ACHN (cell line): ENCODE results near the gene SNX2.

Source experiments
- DNase-seq: peaks from one replicate; pipeline ENCODE4 v3.0.0-alpha.2; 2015
- in situ Hi-C: cut with HindIII; loops from 2 replicates; pipeline ENCODE4 v1.10.0; 2017; ENCODE audit warnings: low sequenced_read_pairs, low pct_ligation_motif_present, low pct_unique_long_range_greater_than_20kb

Gene SNX2

DNA sequence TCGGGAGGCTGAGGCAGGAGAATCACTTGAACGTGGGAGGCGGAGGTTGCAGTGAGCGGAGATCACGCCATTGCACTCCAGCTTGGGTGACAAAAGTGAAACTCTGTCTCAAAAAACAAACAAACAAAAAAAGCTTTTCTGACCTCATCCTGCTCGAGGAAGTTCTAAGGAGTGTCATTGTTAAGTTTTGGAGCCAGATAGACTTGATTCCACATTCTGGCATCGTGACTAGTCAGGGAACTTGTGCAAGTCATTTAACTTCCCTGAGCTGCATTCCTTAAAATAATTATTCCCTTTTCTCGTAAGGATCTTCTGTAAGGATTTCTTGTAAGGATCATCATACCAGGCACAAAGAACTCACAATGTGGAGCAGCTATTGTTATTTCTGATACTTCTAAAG is 96.8 kb downstream of the SNX2 start:
- DNase-seq, result no peak
- in situ Hi-C loops, result no loop called here

GRCh38 chr5:122874179-122874875 is 99.4 kb downstream of the SNX2 start:
- DNase-seq, result no peak
- in situ Hi-C loops, result no loop called here

GRCh38 chr5:122877518-122877917 is 102.6 kb downstream of the SNX2 start:
- in situ Hi-C loops, result no loop called here
- DNase-seq, result no peak

DNA sequence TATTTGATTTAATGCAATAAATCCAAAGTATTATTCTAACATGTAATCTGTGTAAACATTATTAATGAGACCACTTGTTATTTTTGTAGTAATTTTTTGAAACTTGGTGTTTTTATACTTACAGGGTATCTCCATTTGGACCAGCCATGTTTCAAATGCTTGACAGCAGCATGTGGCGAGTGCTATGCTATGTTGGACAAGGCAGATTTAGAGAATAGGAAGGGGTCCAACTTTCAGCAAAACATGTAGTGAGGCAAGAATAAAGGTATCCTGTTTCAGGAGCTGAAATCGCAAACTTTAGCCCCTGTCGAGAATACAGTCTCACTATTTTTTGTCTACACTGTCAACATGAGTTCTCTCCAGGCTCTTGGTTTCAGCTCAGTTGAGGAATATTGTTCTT is 104.2 kb downstream of the SNX2 start:
- in situ Hi-C loops, result no loop called here
- no peak for DNase-seq
